ENCODE measurements around the gene PPP1R13B.

Gene PPP1R13B

GRCh38 chr14:103742499-103743255, 104.7 kb downstream of the PPP1R13B start:
- no peak for DNase-seq (ENCODE audit: low read depth)
- H3K4me3 ChIP-seq (ENCODE audit: low read depth, low read length): no peak overlapping the region
- no peak for TF ChIP-seq CTCF (IDR thresholded peaks at IDR 0.05; ENCODE audit: control insufficient read depth, extremely low read depth, insufficient read depth)

GRCh38 chr14:103741876-103742275, 105.5 kb downstream of the PPP1R13B start:
- no peak for TF ChIP-seq CTCF (IDR thresholded peaks at IDR 0.05; ENCODE audit: control insufficient read depth, extremely low read depth, insufficient read depth)
- no peak overlapping the region for H3K4me3 ChIP-seq (ENCODE audit: low read depth, low read length)
- DNase-seq (ENCODE audit: low read depth): no peak

- TF ChIP-seq CTCF (IDR thresholded peaks at IDR 0.05; ENCODE audit: control insufficient read depth, extremely low read depth, insufficient read depth): no peak
- no peak for DNase-seq (ENCODE audit: low read depth)
- no peak overlapping the region for H3K4me3 ChIP-seq (ENCODE audit: low read depth, low read length)
Observed at GRCh38 chr14:103740991-103741689, 106.2 kb downstream of the PPP1R13B start.

GRCh38 chr14:103739793-103740501, 107.4 kb downstream of the PPP1R13B start:
- no peak for TF ChIP-seq CTCF (IDR thresholded peaks at IDR 0.05; ENCODE audit: control insufficient read depth, extremely low read depth, insufficient read depth)
- DNase-seq (ENCODE audit: low read depth): no peak
- no peak overlapping the region for H3K4me3 ChIP-seq (ENCODE audit: low read depth, low read length)

GRCh38 chr14:103739466-103739792, 107.9 kb downstream of the PPP1R13B start:
- no peak for DNase-seq (ENCODE audit: low read depth)
- no peak for TF ChIP-seq CTCF (IDR thresholded peaks at IDR 0.05; ENCODE audit: control insufficient read depth, extremely low read depth, insufficient read depth)
- no peak overlapping the region for H3K4me3 ChIP-seq (ENCODE audit: low read depth, low read length)

- H3K4me3 ChIP-seq (ENCODE audit: low read depth, low read length): no peak overlapping the region
- no peak for TF ChIP-seq CTCF (IDR thresholded peaks at IDR 0.05; ENCODE audit: control insufficient read depth, extremely low read depth, insufficient read depth)
- no peak for DNase-seq (ENCODE audit: low read depth)
Observed at GRCh38 chr14:103738701-103739451, 108.5 kb downstream of the PPP1R13B start.

All from LNCaP clone FGC (cell line).